ENCODE measurements around the gene MTCL1.
"Not testable (repeated sequence)": the region's sequence is repeated elsewhere in the genome, so short reads cannot be mapped to it uniquely, and the experiment has no call there.

Gene MTCL1

DNA sequence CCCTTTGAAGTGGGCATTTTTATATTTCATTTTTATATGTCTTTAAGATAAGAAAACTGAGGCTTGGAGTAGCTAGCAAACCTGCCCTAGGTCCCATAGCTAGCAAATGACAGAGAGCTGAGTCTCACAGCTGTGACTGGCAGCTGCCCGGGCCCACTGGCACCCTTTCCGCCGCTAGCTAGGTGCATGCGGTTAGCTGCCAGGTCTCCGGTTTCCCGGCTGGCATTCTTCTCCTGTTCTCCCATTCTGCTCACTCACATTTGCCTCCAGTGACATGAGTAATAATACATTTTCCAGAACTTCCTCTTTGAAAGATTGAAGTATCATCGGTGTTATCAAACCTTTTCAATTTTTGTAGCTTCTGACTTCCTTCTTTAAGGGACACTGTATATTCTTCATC is 38.7 kb downstream of the MTCL1 start:
- no peak for DNase-seq (ENCODE audit: low read depth)

DNA sequence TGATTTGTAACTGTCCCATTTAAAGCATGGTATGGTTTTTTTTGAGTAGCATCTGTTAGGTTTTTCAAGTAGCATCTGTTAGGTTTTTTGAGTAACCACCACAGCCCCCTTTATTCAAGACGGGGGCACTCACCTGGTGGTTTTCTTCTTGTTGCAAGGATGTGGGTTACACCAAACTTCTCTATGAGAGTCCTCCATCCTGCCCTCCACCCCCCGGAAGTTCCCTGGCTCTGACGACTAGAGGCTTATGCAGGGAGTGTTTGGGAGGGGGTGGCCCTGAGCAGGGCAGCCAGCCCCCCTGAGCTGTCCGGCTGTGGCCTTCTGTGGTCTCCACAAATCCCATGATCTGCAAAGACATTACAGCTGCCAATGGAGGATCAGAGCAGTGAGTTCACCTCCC is 39.3 kb downstream of the MTCL1 start:
- no peak for DNase-seq (ENCODE audit: low read depth)

DNA sequence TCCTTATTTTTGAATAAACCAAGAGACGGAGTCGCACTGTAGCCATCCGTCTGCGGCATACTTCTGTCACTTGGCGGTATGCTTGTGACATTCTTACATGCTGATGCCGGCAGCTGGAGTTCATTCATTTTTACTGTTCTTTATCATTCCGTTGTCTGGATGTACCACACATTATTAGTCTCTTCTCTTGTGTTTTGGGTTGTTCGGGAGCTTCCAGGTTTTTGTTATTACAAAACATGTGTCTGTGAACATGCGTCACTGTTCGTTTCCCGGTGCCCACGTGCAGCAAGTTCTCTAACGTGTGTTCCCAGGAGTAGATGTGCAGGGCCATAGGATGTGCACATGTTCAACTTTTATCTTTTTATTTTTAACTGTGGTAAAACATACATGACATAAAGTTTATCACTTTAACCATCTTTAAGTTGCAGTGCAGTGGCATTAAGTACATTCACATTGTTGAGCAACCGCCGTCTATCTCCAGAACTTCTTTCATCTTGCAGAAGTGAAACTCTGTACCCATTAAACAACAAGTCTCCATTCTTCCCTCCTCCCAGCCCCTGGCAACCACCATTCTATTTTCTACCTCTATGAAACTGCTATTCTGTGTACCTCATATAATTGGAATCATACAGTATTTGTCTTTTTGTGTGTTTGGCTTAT is 40.1 kb downstream of the MTCL1 start:
- DNase-seq (ENCODE audit: low read depth) = peak; percentile 62

DNA sequence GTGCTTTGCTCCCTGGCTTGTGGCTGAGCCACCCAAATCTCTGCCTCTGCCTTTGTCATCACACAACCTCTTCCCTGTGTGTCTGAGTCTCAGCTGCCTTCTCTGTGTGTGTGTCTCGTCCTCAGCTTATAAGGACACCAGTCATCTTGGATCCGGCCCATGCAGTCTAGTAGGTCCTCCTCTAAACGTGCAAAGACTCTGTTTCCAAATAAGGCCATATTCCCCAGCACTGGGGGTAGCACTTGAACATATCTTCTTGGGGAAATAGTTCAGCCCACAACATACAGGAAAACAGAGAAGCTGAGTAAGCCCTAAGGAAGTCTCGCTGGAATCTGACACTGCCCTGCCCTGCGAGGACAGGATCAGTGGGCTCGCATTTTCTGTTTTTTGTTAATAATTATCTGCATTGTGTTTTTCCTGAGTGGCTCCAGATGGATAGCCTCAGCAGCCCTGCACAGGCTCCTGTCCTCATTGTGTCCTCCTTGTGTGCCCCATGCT is 42.1 kb downstream of the MTCL1 start:
- DNase-seq (ENCODE audit: low read depth) = peak; percentile 89

DNA sequence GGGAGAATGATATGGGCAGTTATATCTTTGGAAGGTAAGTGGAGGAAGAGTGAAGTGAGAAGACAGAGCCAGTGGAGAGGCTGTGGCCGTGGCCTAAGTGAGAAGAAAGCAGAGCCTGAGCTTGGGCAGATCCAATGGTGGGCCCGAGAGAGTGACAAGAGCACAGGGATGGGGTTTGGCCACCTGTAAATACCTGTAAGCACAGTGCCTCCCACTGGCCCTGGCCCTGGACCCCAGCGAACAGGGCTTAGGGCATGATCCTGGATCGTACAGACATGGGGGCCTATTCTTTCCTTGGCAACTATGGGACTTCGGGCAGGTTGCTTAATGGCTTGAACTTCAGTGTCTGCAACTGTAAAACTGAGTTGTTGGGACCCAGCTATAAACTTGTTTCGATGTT is 44.1 kb downstream of the MTCL1 start:
- no peak for DNase-seq (ENCODE audit: low read depth)

DNA sequence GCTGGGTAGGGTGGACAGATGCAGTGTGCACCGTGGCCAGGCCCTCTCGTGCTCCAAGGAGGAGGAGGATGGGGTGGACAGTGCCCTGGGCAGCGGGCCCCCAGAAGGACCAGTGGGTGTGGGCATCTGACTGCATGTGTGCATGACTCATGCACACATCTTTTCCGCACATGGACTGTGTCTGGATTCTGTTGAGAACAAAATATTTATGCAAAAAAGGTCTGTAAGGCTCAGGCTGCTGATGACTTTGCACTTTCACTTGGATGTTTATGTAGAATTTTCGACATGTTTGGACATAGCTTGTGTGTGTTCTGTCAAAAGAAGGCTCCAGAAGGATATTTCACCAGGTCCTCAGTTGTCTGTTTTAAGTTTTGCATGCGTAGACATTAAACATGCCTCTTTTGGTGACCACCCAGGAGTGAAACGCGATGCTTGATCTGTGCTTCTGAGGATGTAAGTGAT is 45.6 kb downstream of the MTCL1 start:
- DNase-seq (ENCODE audit: low read depth) = peak; percentile 79

DNA sequence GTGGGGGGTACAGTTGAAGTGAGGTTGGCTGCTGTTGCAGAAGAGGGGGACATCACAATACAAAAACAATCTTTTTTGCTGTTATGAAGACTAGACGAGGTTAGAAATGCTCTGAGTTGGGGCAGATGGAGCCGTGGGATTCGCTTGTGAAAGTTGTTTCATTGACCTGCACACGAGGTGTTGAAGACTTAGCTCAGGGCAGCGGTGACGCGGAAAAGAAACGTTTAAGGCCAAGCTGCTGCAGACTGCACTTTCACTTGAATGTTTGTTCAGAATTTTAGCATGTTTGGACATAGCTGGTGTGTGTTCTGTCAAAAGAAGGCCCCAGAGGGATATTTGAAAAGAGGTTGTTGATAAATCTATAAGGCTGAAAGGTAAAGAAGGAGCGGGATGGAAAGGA is 46.3 kb downstream of the MTCL1 start:
- no peak for DNase-seq (ENCODE audit: low read depth)

DNA sequence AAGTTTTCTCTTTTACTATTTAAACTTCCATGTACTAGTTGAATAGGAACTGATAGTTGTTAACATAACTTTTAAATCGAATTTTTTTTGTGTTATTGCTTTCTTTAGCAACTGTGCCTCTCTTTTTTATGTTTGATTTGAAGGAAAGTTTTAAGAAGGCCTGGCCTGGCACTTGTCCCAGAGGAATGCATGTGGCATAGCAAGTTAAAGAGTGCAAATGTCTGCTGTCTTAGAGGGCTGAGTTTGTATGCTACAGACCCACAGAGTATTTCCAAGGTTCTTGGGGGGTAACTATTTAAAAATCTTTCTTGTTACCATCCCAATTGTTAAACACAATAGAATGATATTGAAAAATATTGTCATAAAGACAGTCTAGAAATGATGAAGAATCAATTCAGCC is 47.0 kb downstream of the MTCL1 start:
- DNase-seq (ENCODE audit: low read depth) = no peak

DNA sequence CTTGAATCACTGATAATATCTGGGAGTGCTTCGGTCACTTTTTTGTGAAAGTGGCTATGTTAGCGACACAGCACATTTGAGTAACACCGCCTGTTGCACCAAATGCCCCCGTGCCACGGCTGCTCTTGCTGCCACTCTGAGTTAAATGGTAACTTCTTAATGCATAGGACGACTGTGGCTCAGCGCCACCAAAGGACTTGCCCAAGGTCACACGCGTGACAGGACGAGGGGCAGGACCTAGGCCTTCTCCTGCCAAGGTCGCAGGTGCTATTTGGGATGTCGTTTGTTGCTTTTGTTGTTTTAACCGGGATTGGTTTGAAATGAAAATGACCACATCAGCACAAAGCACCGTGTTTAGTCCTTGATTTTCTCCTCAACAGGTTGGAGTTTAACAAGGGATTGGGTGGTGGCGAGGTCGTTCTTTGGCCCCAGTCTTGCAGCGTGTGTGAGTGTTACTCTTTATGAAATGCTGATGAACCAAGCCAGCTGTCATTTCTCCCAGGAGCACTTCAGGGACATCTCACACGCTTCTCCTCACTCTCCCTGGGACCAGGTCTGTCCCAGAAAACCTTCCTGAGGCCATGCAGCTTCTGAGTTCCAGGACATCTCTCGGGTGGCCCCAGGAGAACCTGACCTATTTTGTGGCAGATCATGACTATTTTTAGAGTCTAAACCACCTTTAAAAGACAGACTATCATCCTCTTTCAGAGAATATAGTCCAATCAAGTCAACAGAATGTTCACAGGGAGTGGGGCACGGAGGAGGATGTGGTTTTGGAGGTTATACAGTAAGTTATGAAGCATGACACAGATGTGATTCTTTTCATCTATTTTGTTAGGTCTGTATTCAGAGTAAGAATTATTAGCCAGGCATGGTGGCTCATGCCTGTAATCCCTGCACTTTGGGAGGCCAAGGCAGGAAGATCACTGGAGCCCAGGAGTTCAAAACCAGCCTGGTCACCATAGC is 49.9 kb downstream of the MTCL1 start:
- peak; percentile 32 for DNase-seq (ENCODE audit: low read depth)

DNA sequence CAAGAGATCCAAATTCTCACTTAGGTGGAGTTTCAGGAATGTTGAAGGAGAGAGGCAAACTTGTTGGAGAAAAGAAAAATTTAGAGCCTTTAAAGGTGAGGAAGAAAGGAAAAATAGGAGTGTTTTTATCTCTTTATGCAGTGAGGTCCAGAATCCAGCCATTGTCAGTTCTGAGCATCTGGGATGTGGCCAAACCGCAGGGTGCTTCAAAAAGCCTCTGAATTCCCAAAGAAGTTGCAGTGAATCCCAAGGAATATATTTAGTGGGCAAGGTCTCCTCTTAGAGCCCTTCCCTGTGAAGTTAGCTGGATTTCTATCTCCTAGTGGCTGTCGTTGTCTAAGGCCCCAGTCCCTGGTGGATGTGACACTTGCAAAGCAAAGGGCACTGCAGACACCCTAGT is 51.2 kb downstream of the MTCL1 start:
- DNase-seq (ENCODE audit: low read depth) = no peak

DNA sequence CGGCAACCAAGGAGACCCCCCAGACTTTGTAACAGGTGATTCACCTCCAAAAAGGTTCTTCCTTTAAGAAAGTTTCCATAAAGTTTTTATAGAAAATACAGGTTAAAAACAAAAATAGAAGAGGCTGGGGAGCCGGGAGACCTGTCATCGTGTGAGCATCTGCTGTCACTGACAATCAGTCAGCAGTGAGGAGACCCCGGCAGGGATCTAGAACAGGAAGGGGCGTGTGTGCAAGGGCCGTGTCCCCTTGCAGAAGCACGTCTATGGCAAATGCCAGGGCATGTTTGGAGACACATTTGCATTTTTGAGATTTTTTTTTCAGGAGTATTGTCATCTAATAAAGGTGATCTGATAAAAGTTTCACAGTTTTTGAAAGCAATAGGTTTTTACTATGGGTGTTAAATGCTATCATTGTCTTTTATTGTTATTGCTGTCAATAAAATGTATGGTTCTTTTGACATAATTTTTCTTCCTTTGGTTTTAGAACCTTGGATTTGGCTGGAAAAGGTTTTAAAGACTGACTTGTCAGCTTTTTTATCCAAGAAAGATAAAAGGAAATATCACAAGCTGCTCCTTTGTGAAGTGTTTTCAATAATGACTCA is 52.1 kb downstream of the MTCL1 start:
- DNase-seq (ENCODE audit: low read depth) = no peak

DNA sequence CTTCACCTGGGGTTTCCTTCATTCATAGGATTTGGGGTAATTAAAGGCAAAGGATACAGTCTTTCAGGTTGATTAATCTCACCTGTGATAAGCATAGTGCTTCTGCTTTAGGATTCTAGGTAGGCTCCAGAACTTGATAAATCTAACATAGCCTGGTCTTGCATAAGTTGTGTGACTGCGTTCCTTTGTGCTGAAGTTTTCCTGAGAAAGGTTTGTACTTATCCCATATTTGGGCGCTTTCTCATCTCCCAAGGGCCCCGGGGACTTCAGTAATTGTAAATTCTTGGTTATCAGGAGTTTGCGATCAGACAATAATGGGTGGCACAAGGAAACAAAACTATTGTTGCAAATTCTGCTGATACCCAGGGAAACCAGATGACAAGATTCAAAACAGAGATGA is 53.1 kb downstream of the MTCL1 start:
- no peak for DNase-seq (ENCODE audit: low read depth)

DNA sequence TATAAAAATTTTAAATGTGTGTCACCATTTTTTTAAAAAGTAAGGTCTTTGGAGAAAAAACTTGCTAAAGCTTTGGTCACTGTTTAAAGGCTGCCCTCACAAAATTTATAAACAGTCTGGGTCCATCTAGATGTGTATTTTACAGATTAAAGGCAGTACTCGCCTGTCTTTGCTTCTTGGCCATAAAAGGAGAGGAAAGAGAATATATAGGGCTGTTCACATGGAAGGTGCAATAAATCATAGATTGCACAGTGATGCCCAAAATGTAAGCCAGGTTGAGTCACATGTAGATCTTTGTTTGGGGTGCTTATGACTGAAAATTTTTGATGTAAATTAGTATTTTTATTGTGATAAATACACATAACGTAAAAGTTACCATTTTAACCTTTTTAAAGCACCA is 55.6 kb downstream of the MTCL1 start:
- no peak for DNase-seq (ENCODE audit: low read depth)

DNA sequence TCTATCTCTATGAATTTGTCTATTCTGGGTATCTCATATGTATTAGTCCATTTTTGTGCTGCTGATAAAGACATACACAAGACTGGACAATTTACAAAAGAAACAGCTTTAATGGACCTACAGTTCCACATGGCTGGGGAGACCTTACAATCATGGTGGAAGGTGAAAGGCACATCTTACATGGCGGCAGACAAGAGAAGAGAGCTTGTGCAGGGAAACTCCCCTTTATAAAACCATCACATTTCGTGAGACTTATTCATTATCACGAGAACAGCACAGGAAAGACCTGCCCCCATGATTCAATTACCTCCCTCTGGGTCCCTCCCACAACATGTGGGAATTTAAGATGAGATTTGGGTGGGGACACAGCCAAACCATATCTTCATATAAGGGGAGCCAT is 56.2 kb downstream of the MTCL1 start:
- DNase-seq (ENCODE audit: low read depth) = not testable (repeated sequence)

DNA sequence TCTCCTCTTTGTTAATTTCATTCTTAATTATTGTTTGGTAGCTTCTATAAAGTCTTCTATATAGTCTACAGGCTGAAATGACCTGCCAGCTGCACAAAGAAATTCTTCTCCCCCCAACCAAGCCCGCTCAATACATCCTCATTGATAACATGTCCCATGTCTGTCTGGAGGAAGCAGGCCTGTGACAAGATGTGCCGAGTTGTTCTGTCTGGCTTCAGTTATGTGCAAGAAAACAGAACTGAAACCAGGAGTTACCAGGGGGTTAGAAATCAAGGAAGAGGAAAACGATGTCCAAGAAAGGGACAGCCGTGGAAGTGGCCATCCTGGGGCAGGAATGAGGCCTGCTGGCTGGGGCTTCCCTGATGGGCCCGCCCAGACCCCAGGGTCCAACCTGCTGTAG is 57.6 kb downstream of the MTCL1 start:
- DNase-seq (ENCODE audit: low read depth) = no peak

DNA sequence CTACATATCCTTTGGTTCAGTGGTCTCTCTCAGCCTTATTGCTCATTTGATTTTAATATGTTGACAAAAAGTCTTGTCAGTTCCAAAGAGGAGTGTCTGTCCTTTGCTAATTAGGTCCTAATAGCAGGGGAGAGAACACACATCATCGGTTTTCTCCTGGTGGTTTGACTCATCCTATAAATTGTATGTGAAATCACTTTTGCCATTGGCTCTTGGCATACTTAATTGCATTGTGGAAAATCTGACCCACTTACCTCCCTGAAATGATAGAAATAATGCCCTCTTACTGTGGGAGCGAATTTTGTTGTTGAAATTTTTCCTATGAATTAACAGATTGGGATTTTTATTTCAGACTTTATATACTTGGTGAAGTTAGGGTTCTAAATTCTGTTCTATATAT is 58.3 kb downstream of the MTCL1 start:
- DNase-seq (ENCODE audit: low read depth) = no peak

DNA sequence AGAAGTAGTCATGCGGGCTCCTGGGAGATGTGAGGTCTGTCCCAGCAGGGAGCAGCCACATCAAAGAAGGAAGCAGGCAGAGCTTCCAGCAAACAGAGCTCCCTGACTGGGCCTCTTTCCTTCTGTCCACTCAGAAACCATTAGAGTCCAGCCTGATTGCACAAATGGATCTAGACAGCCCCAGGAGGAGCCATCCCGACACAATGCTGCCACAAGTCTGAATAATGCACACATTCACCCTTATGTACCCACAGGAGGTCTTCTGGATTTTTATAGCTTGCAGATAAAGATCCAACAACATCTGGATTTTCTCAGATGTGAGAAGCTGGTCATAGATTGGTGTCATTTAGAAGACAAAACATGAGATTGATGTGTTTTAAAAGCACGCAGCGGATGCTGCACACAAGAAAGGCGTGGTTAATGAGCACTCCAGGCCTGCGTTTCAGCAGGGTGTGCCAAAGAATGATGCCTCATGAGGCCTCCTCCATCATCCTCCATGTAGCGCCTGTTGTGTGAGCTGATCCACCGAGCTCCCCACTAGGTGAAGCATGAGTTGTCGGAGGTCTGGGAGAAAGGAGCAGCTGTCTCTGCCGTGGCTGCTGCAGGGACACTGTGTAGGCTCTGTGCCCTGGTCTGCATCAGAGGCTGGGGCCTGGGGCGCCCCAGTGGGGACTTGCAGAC is 60.6 kb downstream of the MTCL1 start:
- DNase-seq (ENCODE audit: low read depth) = peak; percentile 35

DNA sequence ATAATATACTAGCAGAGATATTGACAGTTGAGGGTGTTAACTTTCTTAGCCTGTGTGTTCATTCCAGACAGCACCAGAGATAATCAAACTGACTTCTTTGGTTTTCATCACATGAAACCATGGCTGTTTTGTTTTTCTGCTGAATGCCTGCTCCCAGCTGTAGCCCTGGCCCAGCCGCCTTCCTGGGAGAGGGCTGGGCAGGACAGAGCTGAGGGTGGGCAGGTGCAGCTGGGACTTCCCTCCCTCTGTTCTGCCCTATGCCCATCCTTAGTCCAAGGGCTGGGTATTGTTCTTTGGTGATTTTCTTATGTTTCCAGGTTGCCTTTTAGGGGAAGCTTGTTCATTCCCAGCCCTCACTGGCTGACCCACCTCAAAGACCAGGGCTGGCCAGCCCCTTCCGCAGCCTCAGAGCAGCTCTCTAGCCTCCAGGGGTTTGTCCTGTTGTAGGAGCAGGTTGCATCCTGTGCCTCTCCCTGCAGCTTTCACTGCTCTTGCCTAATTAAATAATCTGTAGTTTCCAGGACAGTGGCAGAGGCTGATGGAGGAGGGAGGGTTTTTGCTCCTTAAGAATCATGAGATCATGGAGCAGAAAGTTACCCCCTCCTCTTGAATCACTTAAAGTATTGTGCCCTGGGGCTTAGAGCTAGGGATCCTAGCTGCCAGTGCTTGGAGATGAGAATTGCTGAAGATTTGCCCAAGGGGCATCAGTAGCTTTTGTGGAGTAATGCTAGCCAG is 61.4 kb downstream of the MTCL1 start:
- DNase-seq (ENCODE audit: low read depth) = no peak

DNA sequence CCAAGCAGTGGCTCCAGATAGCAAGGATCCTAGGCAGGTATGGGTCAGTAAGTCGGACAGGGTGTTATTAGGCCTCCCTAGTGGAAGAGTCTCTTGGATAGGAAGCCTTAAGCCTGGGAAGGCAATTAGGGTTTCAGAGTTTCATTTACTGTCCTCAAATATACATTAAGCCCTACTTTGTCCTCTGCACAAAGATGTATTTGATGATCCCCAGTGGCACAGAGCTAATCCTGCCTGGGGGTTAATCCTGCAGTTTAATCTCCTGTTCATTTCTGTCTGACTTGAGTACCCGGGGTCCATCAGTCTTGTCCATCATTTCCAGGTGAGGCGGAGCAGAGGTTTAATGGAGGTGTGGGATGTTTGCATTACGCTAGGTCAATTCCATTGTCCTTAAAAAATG is 62.0 kb downstream of the MTCL1 start:
- DNase-seq (ENCODE audit: low read depth) = no peak

DNA sequence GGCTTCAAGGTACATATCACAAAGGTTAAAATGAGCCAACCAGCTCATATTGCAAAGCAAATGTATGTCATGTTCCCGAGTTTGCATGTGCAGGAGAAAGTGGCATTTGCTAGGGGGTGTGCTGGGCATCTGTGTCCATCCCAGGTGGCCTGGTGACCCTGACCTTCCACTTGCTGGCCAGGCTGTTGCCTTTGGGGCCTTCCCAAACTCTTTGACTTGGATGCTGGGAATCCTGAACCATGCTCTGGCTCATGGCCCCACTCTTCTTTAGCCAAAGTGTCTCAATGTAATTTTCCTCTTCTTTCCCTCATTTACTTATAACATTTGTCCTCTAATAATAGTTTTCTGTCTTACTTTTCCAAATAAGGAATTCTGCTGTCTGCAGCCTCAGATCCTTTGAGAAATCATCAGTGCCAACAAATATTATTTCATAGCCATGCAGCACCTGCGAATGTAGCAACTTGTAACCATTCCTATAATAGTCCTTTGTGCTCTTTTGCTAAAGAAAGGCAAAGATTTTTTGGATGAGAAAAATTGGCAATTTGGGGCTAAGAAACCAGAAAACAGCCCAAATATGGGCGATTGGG is 64.2 kb downstream of the MTCL1 start:
- DNase-seq (ENCODE audit: low read depth) = no peak

DNA sequence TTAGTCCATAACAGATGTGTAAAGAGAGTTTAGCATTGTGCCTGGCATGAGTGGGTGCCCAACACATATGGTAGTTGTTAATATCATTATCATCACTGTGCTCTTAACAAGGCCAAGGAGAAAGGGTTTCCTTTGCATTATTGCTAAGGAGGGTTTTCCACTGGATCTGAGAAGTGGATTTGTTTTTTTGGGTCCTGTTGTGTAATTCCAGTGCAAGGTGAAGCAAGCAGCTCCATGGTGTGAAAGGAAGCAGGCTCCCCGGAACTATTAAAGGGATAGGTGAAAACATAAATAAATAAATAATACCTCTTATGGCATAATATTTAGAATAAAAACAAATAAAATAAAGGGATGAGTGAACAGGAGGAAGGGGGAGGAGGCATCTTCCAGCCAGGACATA is 65.3 kb downstream of the MTCL1 start:
- DNase-seq (ENCODE audit: low read depth) = no peak
